Endothelial cell of umbilical vein (primary cell): ENCODE results near the gene KCNJ16. TPM values are rescaled to one million over a fixed set of nuclear protein-coding genes. Genes with fewer than 3 reads are reported as not detected.

Experiments used
- BruUV-seq: library from RNA; stranded (reverse); fragments of 400-500 nt; replicated peaks from 2 replicates; lab custom pipeline; 2021; lab: Mats Ljungman, UMichigan
- CTCF ChIA-PET: fragments of 300-600, 350-600 bp; sonication (Branson Sonifier 250); formaldehyde crosslinking; loops from one replicate; lab custom pipeline; 2021; ENCODE audit warnings: antibody characterized with exemption, inconsistent platforms; lab: Charles Lee
- POLR2A ChIA-PET: fragments of 300-600, 350-600 bp; sonication (Branson Sonifier 250); formaldehyde crosslinking; loops from one replicate; lab custom pipeline; 2021; ENCODE audit warnings: antibody characterized with exemption, inconsistent platforms; lab: Charles Lee
- DNase-seq: peaks from one replicate; pipeline ENCODE4 v3.0.0-alpha.2; 2011; ENCODE audit warnings: low read depth, low spot score
- FAIRE-seq: peaks from 2 replicates; lab custom pipeline; 2011; peaks lifted over from hg19 to GRCh38; lab: Jason Lieb, UNC
- H2AFZ ChIP-seq: 2 replicates; pipeline ENCODE4 v1.6.0; 2012; ENCODE audit warnings: low read depth, low read length, control low read depth, inconsistent platforms
- H3K27ac ChIP-seq: 2 replicates; pipeline ENCODE4 v1.5.1; 2011; ENCODE audit warnings: low read depth, mild to moderate bottlenecking, control low read depth, low read length, moderate library complexity; ENCODE audit not compliant: insufficient read depth
- H3K27me3 ChIP-seq, 2 experiments: 2 replicates each; pipeline versions ENCODE4 v1.6.0 to v1.6.1; 2011; ENCODE audit warnings: low read length in 2 of 2, mixed read lengths in 1 of 2; ENCODE audit not compliant: control insufficient read depth in 2 of 2, insufficient read depth in 2 of 2
- H3K36me3 ChIP-seq, 2 experiments: 2 replicates in 1 of 2; 3 replicates in 1 of 2; pipeline ENCODE4 v1.5.1; 2011; ENCODE audit warnings: low read length in 2 of 2, mild to moderate bottlenecking in 1 of 2, moderate library complexity in 1 of 2; ENCODE audit not compliant: control insufficient read depth in 2 of 2, insufficient read depth in 2 of 2; ENCODE audit errors: extremely low read depth in 1 of 2
- H3K4me1 ChIP-seq: 3 replicates; pipeline ENCODE4 v1.5.1; 2011; ENCODE audit warnings: mild to moderate bottlenecking, low read length; ENCODE audit not compliant: control insufficient read depth, insufficient read depth; ENCODE audit errors: extremely low read depth
- H3K4me2 ChIP-seq: 2 replicates; pipeline ENCODE4 v1.6.1; 2011; ENCODE audit warnings: low read length, control low read depth, mixed read lengths; ENCODE audit not compliant: insufficient read depth
- H3K4me3 ChIP-seq, 3 experiments: fragments of 200-600 bp in 1 of 3; sonication (generic), shearing (Covaris generic) in 1 of 3; replicated peaks in 1 of 3; 2 replicates each; pipeline ENCODE4 v1.5.1; 2011 to 2016; ENCODE audit warnings: control low read depth in 3 of 3, low read length in 3 of 3, mild to moderate bottlenecking in 2 of 3, inconsistent platforms in 1 of 3, low read depth in 1 of 3, moderate library complexity in 1 of 3; ENCODE audit not compliant: insufficient read depth in 1 of 3
- H3K79me2 ChIP-seq: 2 replicates; pipeline ENCODE4 v1.6.0; 2012; ENCODE audit warnings: low read length, inconsistent platforms; ENCODE audit not compliant: control insufficient read depth, insufficient read depth
- H3K9ac ChIP-seq: replicated peaks from 2 replicates; pipeline ENCODE3; 2011; ENCODE audit warnings: low read length, control low read depth; ENCODE audit not compliant: insufficient read depth; ENCODE audit errors: extremely low read depth
- H3K9me1 ChIP-seq: replicated peaks from 3 replicates; pipeline ENCODE4 v1.6.0; 2011; ENCODE audit warnings: mild to moderate bottlenecking, low read length; ENCODE audit not compliant: control insufficient read depth, insufficient read depth; ENCODE audit errors: extremely low read depth
- H3K9me3 ChIP-seq: replicated peaks from 2 replicates; pipeline ENCODE4 v1.5.1; 2012; ENCODE audit warnings: low read length, inconsistent platforms; ENCODE audit not compliant: control insufficient read depth, insufficient read depth
- H4K20me1 ChIP-seq: replicated peaks from 2 replicates; pipeline ENCODE3; 2011; ENCODE audit warnings: mild to moderate bottlenecking, low read length; ENCODE audit not compliant: control insufficient read depth, insufficient read depth; ENCODE audit errors: extremely low read depth
- EZH2 ChIP-seq: IDR thresholded peaks from 2 replicates; pipeline ENCODE4 v1.6.1; 2012; ENCODE audit warnings: borderline replicate concordance, low read depth, mild to moderate bottlenecking, moderate library complexity, low read length, inconsistent platforms; ENCODE audit not compliant: severe bottlenecking
- FOS ChIP-seq: IDR thresholded peaks from 2 replicates; pipeline ENCODE4 v1.6.1; 2011; ENCODE audit warnings: mild to moderate bottlenecking, low read length, moderate library complexity, borderline replicate concordance; ENCODE audit not compliant: insufficient read depth
- GATA2 ChIP-seq: IDR thresholded peaks from 2 replicates; pipeline ENCODE4 v1.7.0; 2011; ENCODE audit warnings: low read depth, mild to moderate bottlenecking, moderate library complexity, mixed read lengths, low read length; ENCODE audit not compliant: insufficient read length, insufficient read depth
- JUN ChIP-seq: IDR thresholded peaks from 2 replicates; pipeline ENCODE4 v1.6.1; 2011; ENCODE audit warnings: borderline replicate concordance, low read depth; ENCODE audit not compliant: insufficient read length, insufficient read depth
- MAX ChIP-seq: IDR thresholded peaks from 2 replicates; pipeline ENCODE4 v1.6.1; 2011; ENCODE audit not compliant: insufficient read depth, insufficient read length
- MYC ChIP-seq: IDR thresholded peaks from one replicate; pipeline ENCODE4 v1.6.1; 2011; ENCODE audit warnings: mild to moderate bottlenecking, low read depth, low read length
- POLR2A ChIP-seq: IDR thresholded peaks from 2 replicates; pipeline ENCODE4 v1.6.1; 2012; ENCODE audit warnings: low read depth, mild to moderate bottlenecking, control low read depth, low read length
- POLR2AphosphoS5 ChIP-seq: IDR thresholded peaks from 2 replicates; pipeline ENCODE4 v1.6.1; 2012; ENCODE audit warnings: low read depth, mild to moderate bottlenecking, control low read depth, low read length, moderate library complexity; ENCODE audit not compliant: insufficient read depth
- dilution Hi-C: fragments of 300-500 bp; cut with MboI; formaldehyde crosslinking; loops from one replicate; pipeline ENCODE4 v1.15.0; 2019; ENCODE audit warnings: low sequenced_read_pairs; ENCODE audit not compliant: extremely low pct_ligation_motif_present
- intact Hi-C: fragments of 100-400 bp; cut with micrococcal nuclease; formaldehyde crosslinking; loops from one replicate; pipeline ENCODE4 v1.10.0; 2022
- polyA plus RNA-seq, 4 experiments: library from polyadenylated mRNA; depleted of rRNA in 3 of 4; stranded (reverse) in 3 of 4; unstranded in 1 of 4; fragments of >200 nt; gene quantifications; 2 replicates each; pipeline versions ENCODE4 v1.2.1 to v1.2.3, GENCODE V29; 2011 to 2012; ENCODE audit warnings: missing spikeins in 1 of 4
- total RNA-seq: library from RNA; stranded (reverse); gene quantifications from 2 replicates; pipeline ENCODE4 v1.2.3, GENCODE V29; 2021
- TF ChIP-seq, protein P1 (sequence below), 2 donors: IDR thresholded peaks; 1 replicate in 1 of 2; 2 replicates in 1 of 2; pipeline ENCODE4 v1.5.1; 2011; ENCODE audit warnings: low read length in 2 of 2, mild to moderate bottlenecking in 2 of 2, moderate library complexity in 2 of 2, control low read depth in 1 of 2, inconsistent platforms in 1 of 2, low read depth in 1 of 2; ENCODE audit not compliant: insufficient read depth in 1 of 2; ENCODE audit errors: extremely low read depth in 1 of 2

KCNJ16 gene
- total and polyA plus RNA-seq, 2 donors (not counting 3 experiments of a cell fraction or from before 2014, with no cell fraction given): 0.07 TPM; not detected in 1

- Histone ChIP-seq H3K4me1 (no peaks in the 10 kb centered on the region), H3K79me2 (no peaks in the 10 kb centered on the region), H3K4me3 (no peak overlapping the region), H3K9me1 (no peaks in the 10 kb centered on the region), H4K20me1 (no peaks in the 10 kb centered on the region), H3K9ac (no peak overlapping the region), H3K36me3 (no peaks in the 10 kb centered on the region), H2AFZ (no peak overlapping the region), H3K9me3 (no peaks in the 10 kb centered on the region), H3K27ac (no peak overlapping the region), H3K4me2 (no peak overlapping the region), H3K27me3 (no peaks in the 10 kb centered on the region)
- CTCF ChIA-PET: interaction anchor here (1.0 to 1.2 kb wide), 3 partner anchors 8 to 465 kb away, joined by 3 to 5 read pairs (median 3); no protein-coding TSS in a partner anchor
- dilution Hi-C loops (no loop called here), intact Hi-C loops (no loop called here)
- TF ChIP-seq JUN (no peak), MAX (no peak), POLR2A (no peak), GATA2 (no peak), EZH2 (no peak), POLR2AphosphoS5 (no peak), MYC (no peak), FOS (no peak)
- TF ChIP-seq, protein P1, sequence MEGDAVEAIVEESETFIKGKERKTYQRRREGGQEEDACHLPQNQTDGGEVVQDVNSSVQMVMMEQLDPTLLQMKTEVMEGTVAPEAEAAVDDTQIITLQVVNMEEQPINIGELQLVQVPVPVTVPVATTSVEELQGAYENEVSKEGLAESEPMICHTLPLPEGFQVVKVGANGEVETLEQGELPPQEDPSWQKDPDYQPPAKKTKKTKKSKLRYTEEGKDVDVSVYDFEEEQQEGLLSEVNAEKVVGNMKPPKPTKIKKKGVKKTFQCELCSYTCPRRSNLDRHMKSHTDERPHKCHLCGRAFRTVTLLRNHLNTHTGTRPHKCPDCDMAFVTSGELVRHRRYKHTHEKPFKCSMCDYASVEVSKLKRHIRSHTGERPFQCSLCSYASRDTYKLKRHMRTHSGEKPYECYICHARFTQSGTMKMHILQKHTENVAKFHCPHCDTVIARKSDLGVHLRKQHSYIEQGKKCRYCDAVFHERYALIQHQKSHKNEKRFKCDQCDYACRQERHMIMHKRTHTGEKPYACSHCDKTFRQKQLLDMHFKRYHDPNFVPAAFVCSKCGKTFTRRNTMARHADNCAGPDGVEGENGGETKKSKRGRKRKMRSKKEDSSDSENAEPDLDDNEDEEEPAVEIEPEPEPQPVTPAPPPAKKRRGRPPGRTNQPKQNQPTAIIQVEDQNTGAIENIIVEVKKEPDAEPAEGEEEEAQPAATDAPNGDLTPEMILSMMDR (IDR thresholded peaks at IDR 0.05; ENCODE audit: extremely low read depth in 1 of 2, insufficient read depth in 1 of 2, low read depth in 1 of 2, low read length in 2 of 2): no peak
- FAIRE-seq (no peak), DNase-seq (no peak)
- POLR2A ChIA-PET: no interaction called here
- no TSS peak for BruUV-seq
These were observed 692 bp upstream of the KCNJ16 start for GRCh38 chr17:70074236-70074830.
